ENCODE results near the gene CDNF.

CDNF gene

DNA sequence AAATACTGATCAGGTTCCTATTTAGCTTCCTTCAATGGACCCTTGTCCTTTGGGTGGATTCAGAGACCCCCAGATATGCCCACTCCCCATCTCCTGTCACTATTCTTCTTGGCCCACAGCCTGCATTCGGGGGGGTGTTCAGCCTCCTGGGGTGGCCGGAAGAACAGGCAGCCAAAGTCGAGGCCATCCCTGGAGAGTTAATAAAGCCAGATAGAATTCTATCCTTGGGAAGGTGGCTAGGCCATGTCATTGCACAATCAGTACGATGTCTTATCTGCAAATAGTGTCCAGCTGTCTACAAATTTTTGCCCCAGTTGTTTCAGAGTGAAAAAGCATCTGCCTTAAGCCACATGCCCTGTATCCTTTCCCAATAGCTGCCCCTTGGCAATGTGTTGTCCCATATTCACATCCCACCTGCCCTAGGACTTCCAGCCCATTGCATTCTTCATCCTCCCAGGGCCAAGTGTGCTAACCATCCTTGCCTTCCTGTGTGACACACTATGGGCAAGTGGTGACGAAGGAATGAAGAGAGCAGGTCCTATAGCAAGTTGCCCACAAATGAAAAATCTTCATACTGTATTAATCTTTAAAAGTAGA lies 53.3 kb downstream of the CDNF start:
- DNase-seq, result no peak

DNA sequence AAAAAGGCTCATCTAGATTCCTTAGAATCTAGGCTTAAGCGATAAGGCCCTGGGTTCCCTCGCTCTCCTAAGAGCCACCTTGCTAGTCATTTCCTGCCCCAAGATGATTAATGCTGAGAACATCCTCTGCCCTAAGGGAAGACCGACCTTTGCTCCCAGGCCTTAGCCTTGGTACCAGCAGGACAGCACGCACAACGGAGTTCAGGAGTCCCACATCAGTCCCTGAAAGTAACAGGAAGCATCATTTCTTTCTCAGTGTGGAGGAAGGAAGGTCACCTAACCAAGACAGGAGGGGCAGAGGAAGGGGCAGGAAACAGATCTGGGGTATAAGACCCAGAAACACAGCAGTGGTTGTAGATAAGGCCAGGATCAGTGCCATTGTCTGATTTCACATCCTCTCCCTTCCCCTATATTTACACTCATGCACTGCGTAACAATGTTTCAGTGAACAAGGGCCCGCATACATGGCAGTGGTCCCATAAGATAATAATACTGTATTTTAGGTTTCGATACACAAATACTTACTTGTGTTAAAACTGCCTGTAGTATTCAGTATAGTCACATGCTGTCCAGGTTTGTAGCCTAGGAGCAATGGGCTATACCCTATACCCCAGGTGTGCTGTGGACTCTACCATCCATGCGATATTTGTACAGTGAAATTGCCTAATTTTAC lies 55.0 kb downstream of the CDNF start:
- DNase-seq, result peak; percentile 29

DNA sequence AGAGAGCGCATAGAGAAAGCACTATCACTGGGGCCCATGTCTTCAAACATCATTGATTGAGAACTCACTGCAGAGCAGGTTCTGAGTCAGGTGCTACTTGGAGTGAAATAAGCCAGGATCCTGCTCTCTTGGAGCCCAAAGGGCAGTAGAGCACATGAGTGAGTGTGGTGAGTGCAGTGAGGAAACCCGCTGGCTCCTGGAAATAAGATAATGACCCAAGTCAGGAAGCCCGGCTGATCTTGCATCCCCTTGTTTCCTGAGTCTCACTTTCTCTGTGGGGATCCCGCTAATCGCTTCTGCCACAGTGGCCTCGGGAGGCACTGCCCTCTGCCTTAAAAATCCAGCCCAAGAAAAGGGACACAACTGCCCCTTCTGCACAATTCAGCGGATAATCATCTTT lies 56.1 kb downstream of the CDNF start:
- no peak for DNase-seq

DNA sequence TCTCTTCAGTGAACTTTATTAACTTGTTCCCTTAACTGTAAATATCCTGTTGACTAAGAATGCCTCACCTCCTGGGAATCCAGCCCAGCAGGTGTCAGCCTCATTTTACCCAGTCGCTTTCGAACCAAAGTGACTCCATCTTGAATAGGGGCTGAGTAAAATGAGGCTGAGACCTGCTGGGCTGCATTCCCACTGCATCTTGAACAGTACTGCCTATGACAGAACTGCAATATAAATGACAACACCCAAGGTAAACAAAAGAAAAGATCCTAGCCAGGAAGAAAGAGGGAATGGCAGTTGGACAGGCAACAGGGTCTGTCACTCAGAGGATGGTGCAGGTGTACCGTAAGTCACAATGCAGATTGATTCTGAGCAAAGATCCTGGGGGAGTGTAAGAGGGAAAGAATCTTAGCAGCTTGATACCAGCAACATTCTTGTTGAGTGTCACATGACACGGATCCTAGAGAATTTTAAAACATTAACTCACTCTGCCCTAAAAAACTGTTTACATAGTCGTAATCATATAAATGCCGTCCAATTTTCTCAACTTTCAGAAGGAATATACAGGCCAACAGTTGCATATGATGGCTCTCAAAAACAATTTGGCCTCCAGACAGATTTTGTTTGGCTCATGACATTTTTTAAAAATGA lies 58.7 kb downstream of the CDNF start:
- DNase-seq, result peak; percentile 23

DNA sequence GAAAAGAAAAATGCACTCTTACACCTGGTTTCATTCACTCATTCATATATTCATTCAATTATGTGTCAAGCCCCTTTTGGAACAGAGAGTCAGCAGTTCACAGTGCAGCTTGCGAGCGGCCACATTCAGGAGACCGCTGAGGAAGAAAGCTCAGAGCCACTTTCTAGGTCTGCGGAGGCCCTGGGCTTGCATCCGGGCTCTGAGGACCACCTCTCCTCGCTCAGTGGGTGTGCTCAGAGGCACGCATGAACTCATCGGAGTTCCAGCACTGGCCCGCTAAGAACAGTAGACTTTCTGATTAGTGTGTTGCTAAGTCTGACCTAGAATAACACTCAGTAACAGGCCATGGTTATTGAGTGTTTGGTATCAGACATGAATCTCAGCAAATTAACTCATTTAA lies 61.3 kb downstream of the CDNF start:
- no peak for DNase-seq

DNA sequence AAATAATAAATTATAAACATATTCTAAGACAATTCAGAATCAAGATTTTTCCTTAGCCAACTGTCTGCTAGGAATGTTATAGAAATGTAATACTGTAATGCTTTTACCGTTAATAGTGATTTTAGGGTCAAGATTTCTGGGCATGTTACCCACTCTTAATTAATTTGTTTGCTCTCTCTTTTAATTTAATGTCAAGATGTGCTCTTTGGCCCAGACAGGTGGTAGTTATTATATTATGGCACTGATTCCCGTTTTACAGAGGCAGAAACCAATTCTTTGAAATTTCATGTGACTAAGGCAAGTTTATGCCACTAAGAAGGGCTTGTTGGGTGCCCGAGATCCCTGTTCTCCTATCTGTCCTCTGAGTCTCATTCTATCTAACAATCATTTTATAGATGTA lies 62.2 kb downstream of the CDNF start:
- no peak for DNase-seq

DNA sequence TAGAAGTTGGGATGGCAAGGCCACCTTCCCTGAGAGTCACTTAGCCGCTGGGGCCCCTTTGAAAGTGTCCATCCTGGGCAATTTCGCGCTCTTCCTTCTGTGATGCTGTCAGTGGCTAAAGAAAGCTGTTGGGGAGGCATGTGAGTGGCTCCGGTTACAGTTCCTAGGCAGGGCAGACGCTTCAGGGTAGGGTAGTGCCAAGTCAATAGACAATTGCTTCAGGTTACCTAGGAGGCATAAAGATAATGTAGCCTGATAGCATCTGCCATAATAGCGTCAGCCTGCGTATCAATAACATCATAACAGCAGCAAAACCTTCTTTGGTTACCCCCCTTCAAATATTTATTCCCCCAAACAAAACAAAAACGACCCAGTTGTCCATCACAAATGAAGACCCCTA lies 63.0 kb downstream of the CDNF start, which contains the start of gene FAM107B:
Gene FAM107B, minus strand, starts transcription at position 101 of the 400 bp plus-strand sequence. CDS start 234 bp downstream, outside the sequence.
- DNase-seq, result no peak

DNA sequence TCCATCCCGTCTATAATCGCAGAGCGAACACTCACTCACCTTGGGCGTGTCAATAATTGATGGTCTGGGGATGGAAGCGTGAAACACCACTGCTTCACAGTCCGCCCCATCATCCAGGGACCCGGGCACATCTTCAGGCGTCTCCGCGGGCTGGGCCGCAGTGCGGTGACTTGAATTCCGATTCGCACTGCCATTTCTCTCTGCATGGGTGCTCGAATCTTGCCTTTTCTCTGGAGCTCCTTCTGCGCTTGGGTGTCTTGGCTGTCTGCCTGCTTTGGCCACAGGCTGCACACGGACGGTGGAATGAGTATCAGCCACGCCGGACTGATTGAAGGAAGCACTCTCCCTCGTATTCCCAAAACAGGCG lies 63.6 kb downstream of the CDNF start:
- no peak for DNase-seq

DNA sequence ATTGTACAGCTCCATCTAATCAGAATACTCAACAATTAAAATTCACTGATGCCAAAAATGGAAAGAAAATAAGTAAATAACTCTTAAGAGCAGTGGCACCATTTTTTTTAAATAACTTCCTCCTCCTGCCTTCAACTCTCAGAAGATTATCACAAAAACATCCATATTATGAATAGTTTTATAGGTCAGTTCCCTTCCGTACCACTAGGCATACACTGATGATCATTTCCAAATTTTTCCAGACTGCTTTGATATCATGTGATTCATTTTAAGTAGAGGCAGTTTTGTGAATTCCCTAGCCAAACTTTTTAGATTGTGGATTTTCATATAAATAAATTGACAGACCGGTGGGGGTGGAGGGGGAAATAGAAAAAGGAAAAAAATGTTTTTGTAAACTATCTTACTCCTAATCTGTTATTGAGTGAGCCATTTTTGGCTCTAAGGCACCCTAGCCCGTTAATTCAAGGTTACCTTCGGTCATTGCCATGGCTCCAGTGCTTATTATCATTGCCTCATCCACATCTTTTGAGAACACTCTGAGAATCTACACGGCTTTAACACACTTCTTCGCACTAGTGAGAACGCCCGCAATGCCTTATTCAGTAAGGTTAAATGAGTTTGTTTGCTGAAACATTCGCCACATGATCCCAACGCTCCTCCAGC lies 64.2 kb downstream of the CDNF start:
- no peak for DNase-seq

DNA sequence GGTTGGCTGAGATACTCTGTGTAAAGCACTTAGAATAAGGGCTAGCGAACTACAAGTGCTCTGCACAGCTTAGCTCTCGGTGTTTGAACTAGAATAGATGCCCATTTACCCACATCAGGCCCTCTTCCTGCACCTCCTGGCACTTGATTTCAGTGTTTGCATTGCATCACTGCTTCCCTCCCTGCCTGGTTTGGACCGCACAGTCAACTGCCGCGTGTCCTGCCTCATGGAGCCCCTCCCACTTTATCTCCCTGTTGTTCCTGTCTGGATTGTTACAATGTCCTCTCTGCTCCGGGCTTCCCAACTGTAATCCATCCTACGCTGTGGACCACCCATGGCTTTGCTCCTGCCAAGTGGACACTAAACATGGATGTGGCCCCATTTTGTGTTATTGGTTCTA lies 65.4 kb downstream of the CDNF start:
- DNase-seq, result no peak

DNA sequence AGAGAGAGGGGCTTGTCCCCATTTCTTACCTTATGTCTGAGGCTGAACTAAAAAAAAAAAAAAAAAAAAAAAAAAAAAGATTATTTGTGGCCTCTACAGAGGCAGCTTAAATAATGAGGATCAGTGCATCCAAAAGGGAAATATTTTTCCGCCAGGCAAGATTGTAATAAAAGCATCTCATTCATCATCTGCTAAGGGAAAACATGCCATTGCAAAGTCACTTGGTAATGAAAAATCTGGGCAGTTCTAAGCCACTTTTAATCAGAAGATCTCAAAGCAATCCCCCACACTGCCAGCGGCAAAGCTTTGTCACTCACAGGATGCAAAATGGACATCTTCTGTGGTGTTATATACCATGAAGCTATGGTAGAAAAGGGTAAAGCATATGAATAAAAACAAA lies 66.9 kb downstream of the CDNF start:
- no peak for DNase-seq

Data from fibroblast of skin of back (primary cell).